CD4-positive, alpha-beta T cell treated with Interferon gamma for 1 hour (primary cell): Measurements from ENCODE around the gene ROR1.
A peak's percentile ranks its signal among the peaks of the same experiment; 100 is the strongest.

ENCODE experiments used
- DNase-seq: peaks from one replicate; pipeline ENCODE4 v3.0.0-alpha.2; 2020

ROR1 gene

DNA sequence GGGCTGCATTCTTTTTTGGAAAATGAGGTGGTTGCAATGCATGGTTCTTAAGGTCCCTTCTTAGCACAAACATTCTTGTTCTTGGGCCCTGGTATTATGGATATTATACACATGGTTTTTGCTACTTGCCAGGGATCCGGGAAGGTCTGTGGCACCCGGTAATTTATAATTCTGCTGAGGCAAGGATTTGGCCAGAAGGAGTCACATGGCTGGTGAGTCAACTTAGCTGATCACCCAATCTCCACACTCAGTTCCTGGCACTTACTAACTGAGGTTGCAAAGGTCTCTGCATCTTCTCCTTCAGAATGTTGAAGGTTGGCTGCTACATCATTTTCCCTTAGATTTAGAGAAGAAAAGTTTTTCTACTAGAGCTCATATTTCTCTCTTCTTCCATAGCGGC is 112.5 kb downstream of the ROR1 start:
- no peak for DNase-seq

DNA sequence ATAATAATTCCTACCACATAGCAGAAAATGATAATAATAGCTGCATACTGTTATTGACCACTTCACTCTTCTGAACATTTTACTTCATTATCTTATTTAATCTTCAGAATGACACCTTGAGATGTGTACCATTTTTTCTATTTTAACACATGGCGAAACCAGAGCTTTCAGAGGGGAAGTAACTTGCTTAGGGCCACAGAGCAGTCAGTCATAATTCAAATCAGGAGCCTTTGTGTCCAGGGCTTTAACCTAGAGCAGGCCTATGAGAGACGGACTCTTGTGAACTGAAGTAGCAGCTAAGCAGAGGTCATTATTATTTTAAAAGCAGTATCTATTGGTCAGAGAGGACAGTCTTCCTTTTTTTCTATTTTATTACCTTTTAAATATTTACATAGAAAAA is 114.0 kb downstream of the ROR1 start:
- DNase-seq, result no peak

DNA sequence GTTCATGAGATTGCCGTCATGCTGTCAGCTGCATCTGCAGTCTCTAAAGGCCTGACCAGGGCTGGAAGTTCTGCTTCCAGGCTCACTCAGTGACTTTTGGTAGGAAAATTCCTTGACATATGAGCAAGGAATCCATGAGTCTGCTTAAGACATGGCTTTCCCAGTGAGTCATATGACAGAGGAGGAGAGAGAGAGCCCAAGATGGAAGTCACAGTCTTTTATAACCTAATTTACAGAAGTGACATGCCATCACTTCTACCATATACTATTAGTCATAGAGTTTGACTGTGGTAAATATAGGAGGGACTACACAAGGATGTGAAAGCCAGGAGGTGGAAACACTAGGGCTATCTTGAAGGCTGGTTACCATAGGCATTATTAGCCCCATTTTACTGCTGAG is 115.2 kb downstream of the ROR1 start:
- no peak for DNase-seq

DNA sequence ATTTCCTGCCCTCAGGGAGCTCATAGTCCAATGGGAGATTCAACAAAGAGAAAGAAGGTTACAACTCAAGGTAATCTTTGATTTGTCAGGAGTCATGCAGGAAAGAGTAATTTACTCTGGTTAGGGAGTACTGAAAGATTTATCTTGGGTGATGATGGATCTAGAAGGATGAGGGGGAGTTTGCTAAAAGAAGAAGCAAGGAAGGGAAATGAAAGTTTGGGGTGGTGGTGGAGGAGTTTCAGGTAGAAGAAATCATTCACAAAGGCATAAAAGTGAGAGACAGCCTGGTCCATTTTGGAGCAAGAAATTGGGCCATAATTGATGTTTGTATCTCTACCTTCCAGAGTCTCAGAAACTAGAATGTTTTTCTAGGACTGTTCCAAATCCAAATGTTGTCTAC is 116.7 kb downstream of the ROR1 start:
- DNase-seq, result no peak

DNA sequence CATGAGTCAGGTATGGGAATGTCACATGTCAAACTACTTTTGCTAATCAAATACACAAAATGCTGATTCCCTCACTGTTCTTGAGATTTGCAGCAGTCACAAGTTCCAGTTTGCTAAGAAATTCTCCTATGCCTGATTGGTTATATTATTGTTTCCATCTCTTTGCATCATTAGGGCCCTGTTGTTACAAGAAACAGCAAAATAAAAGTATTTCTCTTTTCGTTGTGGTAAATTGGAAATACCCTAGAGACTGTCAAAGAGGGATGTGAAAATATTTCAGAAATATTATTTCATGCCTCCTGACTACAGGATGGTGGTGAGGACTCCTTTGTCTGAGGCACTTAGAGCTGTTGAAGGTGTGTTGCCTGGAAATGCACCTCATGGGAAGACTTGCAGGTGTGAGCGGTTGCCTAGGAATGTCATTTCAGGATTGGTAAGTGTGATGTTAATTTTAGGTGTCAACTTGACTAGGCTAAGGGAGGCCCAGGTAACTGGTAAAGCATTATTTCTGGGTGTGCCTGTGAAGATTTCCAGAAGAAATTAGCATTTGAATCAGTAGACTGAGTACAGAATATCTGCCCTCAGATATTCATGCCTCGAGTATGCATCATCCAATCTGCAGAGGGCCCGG is 117.4 kb downstream of the ROR1 start:
- DNase-seq, result no peak

DNA sequence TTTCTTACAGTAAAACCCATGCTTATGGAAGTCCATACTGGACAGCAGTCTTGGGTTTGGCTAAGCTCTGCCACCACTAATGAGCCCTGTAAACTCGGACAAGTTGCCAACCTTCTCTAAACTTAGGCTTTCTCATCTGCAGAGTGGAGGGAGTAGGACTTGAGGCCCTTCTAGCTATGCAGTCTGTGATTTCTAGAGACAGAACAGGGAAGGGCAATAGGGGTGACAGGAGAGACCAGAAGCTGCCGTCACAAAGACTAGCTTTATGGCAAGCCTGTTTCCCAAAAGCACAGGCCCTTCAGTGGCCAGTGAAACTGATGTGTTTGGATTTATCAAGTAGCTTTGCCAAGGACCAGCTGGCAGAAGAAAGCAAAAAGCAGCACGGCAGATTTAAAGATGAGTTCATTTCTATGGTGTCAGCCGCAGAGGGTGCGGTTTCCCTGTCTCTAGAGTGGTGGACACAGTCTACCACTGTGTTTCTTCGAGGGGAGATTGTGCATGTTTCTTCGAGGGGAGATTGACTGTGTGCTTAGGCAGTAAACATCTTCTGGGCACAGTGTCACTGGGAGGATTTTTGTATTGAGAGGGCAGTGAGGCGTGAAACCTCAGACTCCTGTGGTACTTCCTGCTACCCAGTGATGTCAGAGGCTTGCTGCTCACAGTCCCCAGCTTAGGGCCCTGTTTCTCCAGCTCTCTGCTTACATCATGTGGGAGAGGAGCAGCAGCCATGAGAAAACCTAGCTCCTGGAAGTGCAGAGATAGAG is 119.0 kb downstream of the ROR1 start:
- peak; percentile 73 for DNase-seq

DNA sequence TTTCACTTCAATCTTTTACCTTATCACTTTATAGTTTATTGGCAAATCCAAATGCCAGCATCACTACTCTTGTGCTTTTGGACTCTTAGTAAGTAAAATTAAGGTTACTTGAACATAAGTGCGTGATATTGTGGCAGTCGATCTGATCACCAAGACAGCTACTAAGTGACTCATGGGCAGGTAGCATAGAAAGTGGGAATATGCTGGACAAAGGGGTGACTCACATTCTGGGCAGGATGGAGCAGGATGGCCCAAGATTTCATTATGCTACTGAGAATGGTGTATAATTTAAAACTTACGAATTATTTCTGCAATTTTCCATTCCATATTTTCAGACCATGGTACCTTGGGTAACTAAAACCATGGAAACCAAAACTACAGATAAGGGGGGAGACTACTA is 120.2 kb downstream of the ROR1 start:
- no peak for DNase-seq

DNA sequence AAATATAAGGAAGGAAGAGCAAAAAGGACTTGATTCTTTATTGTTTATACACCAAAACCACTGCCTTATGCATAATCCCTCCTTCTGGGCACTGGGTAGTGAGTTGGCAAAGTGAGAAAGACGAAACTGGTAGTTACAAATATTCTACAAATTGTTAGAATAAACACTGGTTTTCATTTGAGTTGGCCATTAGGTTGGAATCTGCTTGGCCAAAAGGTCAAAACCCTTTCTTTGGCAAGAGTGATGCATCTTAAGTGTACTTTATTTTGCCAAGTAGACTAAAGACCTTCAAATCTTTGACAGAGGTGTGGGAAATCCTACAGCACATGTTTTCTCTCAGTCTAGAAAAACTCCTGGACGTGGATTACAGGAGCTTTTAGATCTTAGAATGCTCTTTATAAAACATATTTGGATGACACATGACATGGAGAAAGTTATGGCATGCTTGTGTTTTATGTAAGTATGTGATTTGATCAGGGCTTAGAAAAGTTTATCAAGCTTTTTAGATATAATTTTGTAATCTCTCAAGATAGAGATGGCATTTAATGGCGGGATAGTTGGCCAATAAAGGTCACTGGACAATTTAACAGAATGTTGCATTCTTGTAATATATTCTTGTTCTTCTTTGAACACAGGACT is 120.9 kb downstream of the ROR1 start:
- DNase-seq, result no peak

DNA sequence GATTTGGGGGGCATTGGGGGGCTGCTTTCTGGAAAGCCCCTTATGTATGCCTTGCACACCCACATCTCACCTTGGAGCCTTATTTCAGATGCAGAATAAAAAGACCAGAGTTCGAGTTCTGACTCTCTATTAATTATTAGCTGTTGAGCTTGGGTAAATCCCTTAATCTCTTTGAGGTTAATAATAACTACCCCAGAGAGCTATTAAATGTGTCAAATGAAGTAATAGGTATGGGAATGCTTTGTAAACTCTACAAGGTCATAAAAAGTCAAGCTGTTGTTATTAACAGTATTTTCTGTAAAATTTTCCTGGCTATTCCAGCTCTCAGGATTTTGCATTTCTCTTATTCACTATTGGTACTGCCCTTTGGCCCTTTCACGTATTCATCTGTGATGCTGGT is 122.9 kb downstream of the ROR1 start:
- DNase-seq, result no peak

DNA sequence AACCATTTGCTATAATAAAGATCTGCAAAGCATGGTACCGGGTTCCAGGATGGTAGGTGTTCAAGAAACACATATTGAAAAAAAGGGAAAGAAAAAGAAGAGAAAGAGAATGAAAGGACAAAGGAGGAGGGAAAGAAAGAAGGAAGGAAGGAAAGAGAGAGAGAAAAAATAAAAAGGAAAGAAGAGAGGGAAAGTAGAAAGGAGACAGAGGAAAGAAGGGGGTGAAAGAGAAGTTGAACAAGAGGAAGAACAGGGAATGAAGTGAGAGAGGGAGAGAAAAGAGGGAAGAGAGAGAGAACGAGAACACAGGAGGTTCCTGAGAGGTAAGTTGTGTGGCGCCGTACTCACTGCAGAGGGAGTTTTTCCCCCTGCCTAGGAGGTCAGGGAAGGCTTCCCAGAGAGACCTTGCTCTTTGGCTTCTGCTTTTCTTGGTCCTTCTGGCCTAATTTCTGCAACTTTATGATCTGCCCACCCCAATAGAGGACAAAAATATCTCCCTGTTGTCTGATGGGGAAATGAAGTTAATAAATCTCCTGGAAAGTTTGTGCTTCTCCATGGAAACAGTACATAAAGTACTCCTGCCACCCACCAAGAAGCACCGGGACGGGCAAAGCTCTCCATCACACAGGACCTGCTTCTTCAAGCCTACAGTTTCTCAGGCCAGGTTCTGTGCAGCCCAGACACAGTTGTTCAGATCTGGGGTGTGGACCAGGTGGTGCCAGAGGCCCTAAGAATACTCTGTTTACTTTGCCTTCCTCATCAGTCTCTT is 124.8 kb downstream of the ROR1 start:
- DNase-seq, result no peak

DNA sequence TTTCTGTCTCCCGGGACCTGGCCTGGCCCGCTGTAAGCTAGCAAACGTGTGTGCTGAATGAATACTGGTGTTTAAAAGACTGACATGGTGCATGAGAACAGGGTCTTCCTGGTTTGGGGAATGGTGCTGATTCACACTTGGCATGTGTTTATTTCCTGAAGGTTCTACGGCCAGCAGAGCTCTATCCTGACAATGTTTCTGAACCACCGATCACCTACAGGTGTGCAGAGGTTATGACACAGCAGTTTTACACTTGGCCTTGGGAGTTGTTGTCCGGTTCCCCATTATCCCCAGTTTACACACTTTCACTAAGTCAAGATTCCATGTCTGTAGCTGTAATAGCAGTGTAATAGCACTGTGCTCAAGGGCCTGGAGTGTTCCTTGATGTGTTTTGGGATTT is 127.3 kb downstream of the ROR1 start:
- DNase-seq, result no peak

DNA sequence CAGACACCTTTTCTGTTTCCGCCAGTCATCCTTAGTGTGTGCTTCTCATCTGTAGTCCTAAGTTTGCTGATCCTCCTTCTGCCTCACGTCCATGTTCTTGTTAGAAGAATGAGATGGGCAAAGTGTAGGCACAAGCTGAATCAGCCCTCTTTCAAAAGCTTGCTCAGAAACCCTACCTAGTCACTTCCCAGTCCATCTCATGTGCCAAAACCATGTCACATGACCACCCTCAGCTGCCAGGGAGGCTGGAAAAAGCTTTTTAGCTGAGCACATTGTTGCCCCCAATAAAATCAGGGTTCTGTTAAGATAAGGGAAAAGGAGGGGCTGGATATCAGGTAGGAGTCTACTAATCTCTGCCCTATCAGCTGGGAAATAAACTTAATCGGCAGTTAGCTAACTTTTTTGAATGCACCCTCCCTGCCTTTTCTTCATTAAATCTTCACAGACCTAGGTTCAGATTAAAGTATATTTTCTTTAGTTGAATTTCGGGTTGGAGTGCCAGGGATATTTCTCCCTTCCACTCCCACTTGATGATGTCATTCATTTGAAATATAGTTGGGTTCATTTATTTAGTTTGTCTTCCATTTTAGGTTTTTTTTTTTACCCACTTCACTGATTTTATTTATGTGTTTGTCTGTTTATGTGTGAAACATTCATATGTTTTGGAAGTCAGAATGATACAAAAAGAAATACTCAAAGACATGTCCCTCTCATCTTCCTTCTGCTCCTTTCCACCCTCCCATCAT is 129.2 kb downstream of the ROR1 start:
- DNase-seq, result no peak

DNA sequence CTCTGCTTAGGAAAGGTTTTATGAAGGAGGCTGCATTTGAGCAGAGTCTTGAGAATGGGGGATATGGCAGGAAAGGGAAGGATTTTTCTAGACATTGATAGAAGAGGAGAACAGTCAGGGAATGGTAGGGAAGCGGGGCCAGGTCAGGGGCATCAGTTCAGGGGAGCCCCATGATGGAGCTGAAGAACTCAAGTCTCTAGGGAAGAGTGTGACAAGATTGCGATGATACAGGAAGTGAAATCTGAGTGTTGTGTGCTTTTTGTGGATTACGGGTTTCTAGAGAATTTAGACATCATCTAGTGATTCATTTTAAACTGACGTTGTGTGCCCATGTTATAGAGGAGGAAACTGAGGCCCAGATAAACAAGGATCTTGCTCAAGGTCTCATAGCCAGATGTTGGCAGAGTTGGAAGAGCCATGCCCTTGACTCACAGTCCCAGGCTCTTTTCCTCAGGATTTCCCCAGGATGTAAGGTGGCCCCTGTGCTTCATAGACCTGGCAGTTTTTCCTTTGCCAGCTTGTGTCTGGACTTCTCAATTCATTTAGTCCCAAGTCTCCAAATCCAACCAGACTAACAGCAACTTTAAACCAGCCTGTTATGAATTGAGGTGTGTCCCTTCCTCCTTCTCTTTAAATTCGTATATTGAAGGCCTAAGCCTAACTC is 130.3 kb downstream of the ROR1 start:
- DNase-seq, result no peak

DNA sequence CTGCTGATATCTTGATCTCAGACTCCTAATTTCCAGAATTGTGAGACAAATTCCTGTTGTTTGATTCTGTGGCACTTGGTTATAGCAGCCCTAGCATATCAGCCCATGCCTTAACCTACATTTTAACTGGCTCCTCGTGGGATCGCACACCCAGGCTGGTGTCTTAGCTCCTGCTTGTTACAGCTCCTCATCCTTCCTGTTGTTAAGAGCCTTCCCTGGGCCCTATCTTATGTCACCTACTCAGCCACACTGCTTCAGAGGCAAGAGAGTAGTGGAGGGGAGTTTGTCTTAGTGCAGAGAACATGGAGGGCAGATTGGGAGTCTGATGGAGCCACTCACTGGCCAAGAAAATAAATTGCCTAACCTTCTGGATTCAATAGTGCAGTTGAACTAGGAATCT is 131.0 kb downstream of the ROR1 start:
- no peak for DNase-seq

DNA sequence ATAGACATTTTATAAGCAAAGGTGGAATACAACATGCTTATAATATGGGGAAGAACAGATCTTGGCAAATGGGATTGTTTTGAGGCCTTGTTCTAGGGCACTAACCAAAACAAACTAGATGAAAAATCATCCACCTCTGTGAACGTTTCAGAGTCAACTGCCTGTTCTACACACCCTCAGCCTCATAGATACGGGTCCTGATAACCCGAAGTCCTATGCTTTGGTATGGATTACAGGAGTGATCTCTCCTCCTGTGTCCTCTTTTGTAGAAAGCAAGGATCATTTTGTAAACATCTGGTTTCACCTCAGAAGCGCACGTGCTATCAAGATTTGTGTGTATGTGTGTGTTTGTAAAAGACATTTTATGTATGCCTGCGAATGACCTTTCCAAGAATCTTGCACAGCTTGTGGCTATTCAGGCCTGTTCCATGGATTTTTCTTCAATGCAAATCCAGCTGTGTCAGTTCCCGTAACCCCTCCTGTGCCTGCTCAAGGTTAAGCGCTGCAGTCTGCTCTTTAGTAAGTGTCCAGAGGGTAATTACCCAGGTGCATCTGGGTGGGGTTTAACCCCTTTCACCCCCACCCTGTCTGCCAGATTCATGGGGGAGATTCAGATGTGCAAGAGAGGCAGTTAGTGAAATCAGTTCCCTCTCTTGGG is 132.4 kb downstream of the ROR1 start:
- DNase-seq, result no peak

DNA sequence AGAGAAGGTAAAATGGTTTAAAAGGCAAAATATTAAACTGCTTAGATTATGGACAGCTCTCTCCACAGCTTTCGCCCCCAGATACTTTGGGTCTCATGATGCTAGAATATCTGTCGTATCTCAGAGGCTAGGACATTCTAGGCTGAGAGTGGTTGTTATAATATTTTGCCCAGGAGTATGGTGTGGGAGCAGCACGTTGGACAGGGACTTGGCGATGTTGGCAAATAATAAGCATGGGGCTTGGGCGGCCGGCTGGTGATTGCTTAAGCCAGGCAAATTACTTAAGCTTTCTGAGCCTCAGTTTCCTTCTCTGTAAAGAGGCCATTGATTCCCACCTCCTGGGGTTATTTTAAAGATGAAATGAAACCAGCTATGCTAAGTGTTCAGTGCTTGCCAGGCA is 133.2 kb downstream of the ROR1 start:
- no peak for DNase-seq

DNA sequence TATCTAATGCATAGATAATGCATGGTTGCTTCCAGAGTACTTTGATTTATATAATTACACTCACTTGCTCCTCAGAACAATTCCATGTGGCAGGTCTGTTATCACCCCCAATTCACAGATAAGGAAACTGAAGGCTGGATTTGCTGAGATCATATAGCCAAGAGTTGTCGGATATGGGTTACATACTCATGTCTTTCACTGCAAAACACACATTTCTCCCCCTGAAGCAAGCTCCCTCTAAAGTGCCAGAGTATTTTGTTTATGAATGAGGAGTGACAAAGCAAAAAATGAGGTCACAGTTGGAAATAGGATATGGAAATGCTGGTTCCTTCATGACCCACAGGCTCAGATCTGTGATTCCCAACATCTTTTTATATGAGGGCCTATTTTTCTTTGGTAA is 134.2 kb downstream of the ROR1 start:
- no peak for DNase-seq

DNA sequence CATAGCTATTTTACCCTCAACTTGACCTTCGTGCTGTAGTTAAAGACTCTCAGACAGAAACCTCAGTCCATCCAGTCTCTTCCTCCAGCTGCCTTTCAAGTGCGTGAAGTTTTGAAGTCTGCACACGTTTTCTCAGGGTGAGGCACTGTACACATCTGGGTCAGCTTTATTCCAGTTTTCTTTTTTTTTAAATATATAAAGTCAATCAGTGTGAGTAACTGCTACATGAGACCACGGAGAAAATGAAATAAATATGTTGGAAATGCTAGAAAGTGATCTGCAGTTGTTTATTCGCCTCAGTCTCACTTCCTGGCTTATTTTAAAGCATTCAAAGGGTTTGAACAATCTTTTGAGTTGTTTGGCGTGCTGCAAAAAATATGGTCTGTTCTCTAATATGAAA is 135.7 kb downstream of the ROR1 start:
- no peak for DNase-seq

DNA sequence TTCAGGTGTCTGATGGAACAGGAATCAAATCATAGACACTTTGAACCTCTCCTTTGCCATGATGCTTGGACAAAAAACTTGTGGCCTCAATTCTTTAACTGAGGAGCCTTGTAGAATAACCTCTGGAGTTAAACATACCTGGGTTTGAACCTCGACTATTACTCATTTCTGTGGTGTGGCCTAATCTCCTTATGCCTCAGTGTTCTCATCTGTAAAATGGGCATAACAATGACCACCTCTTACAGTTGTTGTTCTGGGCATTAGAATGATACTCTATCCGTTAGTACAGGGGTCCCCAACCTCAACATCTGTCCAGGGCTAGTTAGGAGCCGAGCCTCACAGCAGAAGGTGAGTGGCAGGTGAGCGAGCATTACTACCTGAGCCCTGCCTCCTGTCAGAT is 137.2 kb downstream of the ROR1 start:
- DNase-seq, result no peak

DNA sequence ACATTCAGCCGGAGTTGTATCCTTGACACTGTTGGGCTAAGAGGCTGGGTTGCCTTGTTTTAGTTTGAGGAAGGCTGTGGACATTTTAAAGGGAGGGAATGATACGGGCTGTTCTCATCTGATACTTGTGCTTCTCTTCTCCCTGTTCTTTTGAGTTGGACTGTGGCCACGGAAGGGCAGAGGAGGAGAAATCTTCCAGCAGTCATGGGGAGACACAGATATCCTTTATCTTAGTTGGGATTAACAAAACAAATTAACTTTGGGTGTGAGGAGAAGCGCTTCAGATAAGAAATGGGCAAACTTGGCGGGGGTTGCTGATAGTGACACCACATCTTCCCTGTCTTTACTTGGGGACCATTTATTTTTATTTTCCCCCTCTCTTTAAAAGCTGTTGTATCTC is 138.8 kb downstream of the ROR1 start:
- DNase-seq, result no peak

DNA sequence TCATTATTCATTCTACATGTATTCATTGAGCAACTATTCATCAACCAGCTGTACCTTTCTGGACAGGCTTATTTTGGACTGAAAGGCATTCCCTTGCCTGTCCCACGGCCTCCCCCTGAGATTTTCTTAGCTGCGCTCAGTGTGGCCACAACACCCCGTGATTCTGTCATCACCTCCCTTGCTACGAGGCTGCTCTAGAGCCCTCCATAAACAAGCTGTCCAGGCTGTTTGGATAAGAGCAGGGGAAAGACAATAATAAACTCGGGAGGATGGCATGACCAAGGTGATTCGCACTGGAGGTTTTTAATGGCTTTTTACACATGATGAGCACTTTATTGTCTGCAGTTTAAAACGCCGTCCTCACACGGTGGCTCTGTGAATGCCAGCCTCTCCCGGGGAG is 139.7 kb downstream of the ROR1 start:
- no peak for DNase-seq

DNA sequence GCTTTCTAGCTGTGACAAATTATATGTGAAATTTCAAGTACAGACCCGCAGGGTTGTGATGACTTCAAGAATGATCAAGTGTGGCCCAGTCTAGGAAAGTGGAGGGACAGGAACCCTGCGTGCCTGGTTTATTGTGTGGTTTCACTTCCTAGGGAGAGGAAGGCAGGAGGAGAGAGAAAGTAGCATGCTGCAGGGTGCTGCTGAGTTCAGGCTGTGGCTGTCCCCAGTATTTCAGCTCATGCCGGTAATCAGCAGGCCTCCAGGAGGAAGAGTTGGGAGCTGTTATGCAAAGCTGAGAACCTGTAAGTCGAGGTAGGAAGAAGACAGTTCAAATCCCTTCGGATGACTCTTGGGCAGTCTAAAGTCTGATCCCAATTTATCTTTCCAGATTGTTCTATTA is 140.4 kb downstream of the ROR1 start:
- DNase-seq, result no peak
